ENCODE results near the gene SSTR5. TPM values are rescaled to one million over a fixed set of nuclear protein-coding genes. Genes with fewer than 3 reads are reported as not detected.

SSTR5 gene
- total and polyA plus RNA-seq, 10 of the 15 experiments (the other 5 are each of a cell fraction or from before 2014, with no cell fraction given) = not detected

- intact Hi-C loops (cut with micrococcal nuclease; ENCODE audit: unreplicated experiment) (no loop called here), in situ Hi-C loops (cut with MboI) (loop anchor here (10.0 kb wide), 1 partner anchor 62 kb away; no protein-coding TSS in a partner anchor)
- WGBS (ENCODE audit: insufficient coverage, insufficient replicate concordance, low lambda C conversion rate, missing lambda C conversion rate) = 30% methylated on average over 4 of the region's 10 CpGs
- ATAC-seq (no peak), FAIRE-seq (no peak), DNase-seq (ENCODE audit: low read depth, low spot score) (no peak)
- Histone ChIP-seq H3K4me2 (ENCODE audit: control insufficient read depth, insufficient read depth) (no peak overlapping the region), H3K27ac (ENCODE audit: control insufficient read depth, insufficient read depth) (no peak overlapping the region), H3K36me3 (ENCODE audit: control insufficient read depth in 2 of 2, insufficient read depth in 2 of 2, low read length in 1 of 2) (no peaks in the 10 kb centered on the region), H4K20me1 (ENCODE audit: control insufficient read depth, insufficient read depth) (no peaks in the 10 kb centered on the region), H3K4me1 (ENCODE audit: control insufficient read depth, insufficient read depth, low read length) (no peaks in the 10 kb centered on the region), H3K9ac (ENCODE audit: control insufficient read depth, insufficient read depth, low read length) (no peak overlapping the region), H3K4me3 (no peak overlapping the region), H3K27me3 (replicated peaks in 1 of 2; ENCODE audit: control insufficient read depth in 2 of 2, insufficient read depth in 2 of 2, low read length in 1 of 2) (no peaks in the 10 kb centered on the region), H3K9me3 (replicated peaks; ENCODE audit: control insufficient read depth, insufficient read depth, low read length) (no peaks in the 10 kb centered on the region), H3K79me2 (ENCODE audit: control insufficient read depth, insufficient read depth, low read length) (no peaks in the 10 kb centered on the region), H2AFZ (ENCODE audit: control insufficient read depth, low read depth, low read length) (no peak overlapping the region)
- ChIA-PET CTCF (no interaction called here), SMC1A (ENCODE audit: uncharacterized antibody, unreplicated experiment) (no interaction called here), RAD21 (ENCODE audit: unreplicated experiment) (no interaction called here), POLR2A (no interaction called here)
- TF ChIP-seq ZBTB4 (CRISPR knock-in tag; IDR thresholded peaks at IDR 0.05) = no peak
- no peak for TF ChIP-seq IRF3 (IDR thresholded peaks at IDR 0.05)
- no peak for TF ChIP-seq NBN (IDR thresholded peaks at IDR 0.05)
- no peak for TF ChIP-seq SIX5 (IDR thresholded peaks at IDR 0.05; ENCODE audit: low read depth, low read length, severe bottlenecking)
- TF ChIP-seq TCF3 (IDR thresholded peaks at IDR 0.05; ENCODE audit: borderline replicate concordance, insufficient read depth, low read depth, low read length) = no peak
- TF ChIP-seq PML (IDR thresholded peaks at IDR 0.05; ENCODE audit: low read length) = no peak
- TF ChIP-seq CBX5 (IDR thresholded peaks at IDR 0.05; ENCODE audit: low read depth) = no peak
- BruUV-seq (replicated peaks) = no TSS peak
These were observed 54.0 kb downstream of the SSTR5 start for GRCh38 chr16:1126586-1126985.

All from GM12878 (cell line).